Skeletal muscle cell (primary cell): ENCODE measurements around the gene RANBP10.

Experiments used
- DNase-seq: peaks from one replicate; pipeline ENCODE4 v3.0.0-alpha.2; 2010; ENCODE audit warnings: low read depth
- H3K4me3 ChIP-seq: 2 replicates; pipeline ENCODE4 v1.5.1; 2011; ENCODE audit warnings: low read depth, mild to moderate bottlenecking, control low read depth, low read length, moderate library complexity

The RANBP10 gene

DNA sequence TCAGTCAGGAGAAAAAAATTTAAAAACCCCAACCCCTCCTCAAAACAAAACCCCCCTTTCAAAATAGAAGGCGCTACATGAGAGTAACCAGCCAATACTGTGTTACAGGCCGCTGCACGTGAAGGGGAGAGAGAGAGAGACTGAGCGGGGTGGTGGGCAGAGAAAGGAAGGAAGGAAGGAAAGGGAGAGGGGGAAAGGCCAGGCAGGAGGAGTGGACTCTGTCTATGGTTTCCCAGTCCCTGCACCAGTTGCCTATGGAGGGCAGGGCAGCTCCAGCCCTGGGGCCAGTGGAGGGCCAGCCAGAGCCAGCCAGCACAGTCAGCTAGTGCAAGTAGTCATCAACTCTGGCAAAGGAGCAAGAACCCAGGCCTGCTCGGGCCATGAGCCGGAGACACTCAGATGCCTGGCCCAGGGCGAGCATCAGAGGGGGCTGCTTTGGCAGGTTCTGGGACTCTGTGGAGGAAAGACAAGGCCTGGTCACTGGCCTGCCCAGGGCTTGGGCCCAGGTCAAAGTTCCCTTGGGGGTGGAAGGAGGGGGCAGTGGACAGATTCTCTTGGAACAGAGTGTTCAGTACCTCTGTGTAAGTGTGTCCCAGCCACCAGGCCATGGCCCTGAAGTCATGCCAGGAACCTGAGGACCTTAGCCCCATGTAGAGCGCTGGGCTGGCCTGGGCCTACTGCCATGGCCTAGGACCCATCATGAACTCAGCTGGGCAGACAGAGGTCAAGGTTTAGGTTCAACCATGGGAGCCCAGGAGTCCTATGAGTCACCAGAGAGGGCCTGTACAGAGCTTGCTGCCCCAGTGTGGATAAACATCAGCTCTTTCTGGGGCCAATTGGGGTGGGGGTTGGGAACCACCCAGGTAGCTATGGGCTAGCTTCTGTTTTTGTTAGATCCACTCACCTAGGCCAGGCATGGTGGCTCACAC lies 80.0 kb downstream of the RANBP10 start:
- no peak for DNase-seq
- H3K4me3 ChIP-seq = no peak overlapping the region

DNA sequence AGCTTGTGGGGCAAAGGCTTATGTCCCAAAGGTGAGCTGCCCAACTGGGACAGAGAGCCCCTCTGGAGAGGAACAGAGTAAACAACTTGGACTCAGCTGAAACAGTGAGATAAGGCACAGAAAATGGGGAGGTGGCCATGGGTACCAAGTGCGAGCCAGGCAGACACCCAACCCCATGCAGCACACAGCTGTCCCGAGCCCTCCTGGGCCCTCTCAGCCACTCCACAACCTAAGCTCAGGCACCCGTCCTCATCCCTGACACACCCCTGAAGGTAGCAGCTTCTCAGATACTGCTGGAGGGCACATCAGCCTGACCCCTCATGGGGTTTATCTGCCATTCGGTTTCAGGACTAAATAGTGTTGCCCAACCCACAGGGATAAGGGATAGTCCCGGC lies 82.5 kb downstream of the RANBP10 start:
- DNase-seq = no peak
- H3K4me3 ChIP-seq = no peak overlapping the region

GRCh38 chr16:67723151-67723910 lies 83.0 kb downstream of the RANBP10 start:
- no peak for DNase-seq
- no peak overlapping the region for H3K4me3 ChIP-seq

DNA sequence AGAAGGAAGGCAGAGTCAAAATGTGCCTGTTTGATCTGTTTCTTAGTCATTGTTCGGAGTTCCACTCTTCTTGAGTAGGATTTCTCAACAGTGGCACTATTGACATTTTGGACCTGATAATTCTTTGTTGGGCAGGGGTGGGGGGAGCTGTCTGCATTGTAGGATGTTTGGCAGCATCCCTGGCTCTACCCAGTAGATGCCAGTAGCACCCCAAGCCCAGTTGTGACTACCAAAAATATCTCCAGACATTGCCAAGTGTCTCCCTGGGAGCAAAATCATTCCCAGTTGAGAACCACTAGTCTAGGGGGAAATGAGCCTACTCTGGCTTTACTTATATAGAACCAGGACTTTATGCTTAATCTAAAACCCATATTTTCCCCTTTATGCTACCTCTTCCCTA lies 86.1 kb downstream of the RANBP10 start:
- DNase-seq = no peak

GRCh38 chr16:67719778-67720144 lies 86.6 kb downstream of the RANBP10 start:
- H3K4me3 ChIP-seq = peak overlapping the region; percentile 87
- peak; percentile 9 for DNase-seq

More for the DNA sequence above, 86.1 kb downstream of the RANBP10 start:
- H3K4me3 ChIP-seq = peak overlapping the region; percentile 87

DNA sequence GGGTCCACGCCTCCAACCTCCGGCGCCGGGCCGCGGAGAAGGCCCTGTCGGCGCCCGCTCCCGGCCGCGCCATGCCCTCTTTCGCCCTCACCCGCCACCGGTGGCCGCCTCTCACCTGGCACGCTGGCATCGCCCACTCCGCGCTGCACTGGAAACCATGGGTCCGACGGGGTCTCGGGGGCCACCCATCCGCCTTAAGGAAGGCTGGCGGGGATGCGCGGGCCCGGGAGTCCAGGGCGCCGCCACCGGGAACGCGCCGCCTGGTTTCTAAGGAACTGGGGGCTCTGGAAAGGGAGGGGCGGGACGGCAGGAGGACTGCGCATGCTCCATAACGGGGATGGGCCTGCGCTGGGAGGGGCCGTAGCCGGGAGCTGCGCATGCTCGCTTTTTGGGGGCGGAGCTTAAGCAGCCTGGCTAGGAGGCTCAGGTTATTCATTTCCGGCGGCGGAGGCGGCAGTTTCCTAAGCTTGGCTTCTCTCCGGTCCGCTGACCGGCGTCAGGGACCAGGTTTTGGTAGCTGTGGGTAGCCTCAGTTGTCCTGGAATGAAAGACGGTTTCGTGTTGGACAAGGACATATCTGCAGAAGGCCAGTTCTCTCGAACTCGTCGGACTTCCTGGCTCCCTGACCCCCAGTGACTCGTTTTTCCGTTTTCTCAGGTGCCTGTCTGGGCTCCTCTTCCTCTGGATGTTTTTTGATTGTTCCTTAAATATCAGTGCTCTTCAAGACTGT lies 87.1 kb downstream of the RANBP10 start, which contains the start of gene GFOD2:
TSS of gene GFOD2 (minus strand) at position 269 of the 730 bp plus-strand sequence. CDS start 33,601 bp downstream, outside the sequence.
- peak; percentile 73 for DNase-seq
- peak within 1 kb of the TSS; percentile 87 for H3K4me3 ChIP-seq

GRCh38 chr16:67718668-67719047 lies 87.7 kb downstream of the RANBP10 start:
- peak overlapping the region; percentile 87 for H3K4me3 ChIP-seq
- no peak for DNase-seq

DNA sequence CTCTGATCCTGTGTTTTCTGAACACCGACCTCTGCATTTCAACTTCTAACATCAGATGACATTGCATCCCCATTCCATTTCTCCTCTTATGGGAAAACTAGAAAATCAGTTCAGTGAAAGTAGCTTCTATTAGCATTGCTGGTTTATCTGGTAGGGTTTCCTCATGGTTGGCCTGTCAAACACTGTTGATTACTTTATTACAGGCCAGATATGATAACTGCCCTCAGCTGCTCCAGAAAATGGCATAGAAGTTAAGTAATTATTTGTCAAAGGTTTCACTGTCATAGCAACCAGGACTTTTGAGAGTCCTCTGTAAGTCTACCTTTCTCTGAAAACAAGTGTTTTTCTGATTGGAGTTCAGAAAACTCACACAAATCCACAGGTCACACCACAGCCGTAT lies 90.3 kb downstream of the RANBP10 start:
- DNase-seq = no peak
- no peak overlapping the region for H3K4me3 ChIP-seq

DNA sequence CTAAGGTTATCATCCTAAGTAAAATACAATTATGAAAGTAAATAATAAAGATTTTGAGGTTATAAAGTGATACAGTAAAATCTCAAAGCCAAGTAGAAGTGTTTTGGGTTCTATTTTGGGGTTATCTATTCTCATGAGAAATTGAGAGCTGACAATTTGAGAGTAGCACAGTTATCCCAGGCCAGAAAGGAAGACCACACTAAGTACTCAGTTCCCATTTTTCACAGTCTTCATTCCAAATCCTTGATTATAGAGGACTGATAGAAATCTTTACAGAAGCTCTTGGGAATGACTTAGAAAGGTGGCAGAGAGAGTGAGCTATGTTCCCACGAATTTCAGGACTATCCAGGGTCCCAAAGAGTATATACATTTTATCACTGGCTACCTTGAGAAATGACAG lies 91.8 kb downstream of the RANBP10 start:
- no peak for DNase-seq

DNA sequence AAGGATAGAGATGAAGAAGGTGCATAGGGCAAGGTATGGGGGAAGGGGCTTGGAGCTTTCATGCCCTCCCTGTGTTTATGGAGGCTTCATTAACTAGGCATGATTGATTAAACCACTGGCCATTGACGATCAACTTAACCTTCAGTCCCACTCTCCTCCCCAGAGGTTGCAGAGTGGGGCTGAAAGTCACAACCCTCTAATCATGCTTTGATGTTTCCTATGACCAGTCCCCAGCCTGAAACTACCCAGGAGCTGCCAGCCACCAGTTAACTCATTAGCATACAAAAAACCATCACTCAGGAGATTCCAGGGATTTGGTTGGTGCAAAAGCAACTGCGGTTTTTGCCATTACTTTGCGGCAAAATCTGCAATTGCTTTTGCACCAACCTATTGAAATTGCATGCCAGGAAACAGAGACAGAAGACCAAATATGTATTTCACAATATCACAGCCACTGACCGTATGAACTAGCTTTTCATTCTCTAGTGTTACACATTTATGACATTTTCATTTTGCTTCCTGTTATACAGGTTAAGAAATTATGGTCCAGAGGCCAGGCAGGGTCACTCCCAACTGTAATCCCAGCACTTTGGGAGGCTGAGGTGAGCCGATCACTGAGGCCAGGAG lies 92.6 kb downstream of the RANBP10 start:
- no peak for DNase-seq
- no peak overlapping the region for H3K4me3 ChIP-seq

More for the DNA sequence above, 91.8 kb downstream of the RANBP10 start:
- no peak overlapping the region for H3K4me3 ChIP-seq

- no peak overlapping the region for H3K4me3 ChIP-seq
- no peak for DNase-seq
Observed at GRCh38 chr16:67710607-67711006, 95.8 kb downstream of the RANBP10 start.

DNA sequence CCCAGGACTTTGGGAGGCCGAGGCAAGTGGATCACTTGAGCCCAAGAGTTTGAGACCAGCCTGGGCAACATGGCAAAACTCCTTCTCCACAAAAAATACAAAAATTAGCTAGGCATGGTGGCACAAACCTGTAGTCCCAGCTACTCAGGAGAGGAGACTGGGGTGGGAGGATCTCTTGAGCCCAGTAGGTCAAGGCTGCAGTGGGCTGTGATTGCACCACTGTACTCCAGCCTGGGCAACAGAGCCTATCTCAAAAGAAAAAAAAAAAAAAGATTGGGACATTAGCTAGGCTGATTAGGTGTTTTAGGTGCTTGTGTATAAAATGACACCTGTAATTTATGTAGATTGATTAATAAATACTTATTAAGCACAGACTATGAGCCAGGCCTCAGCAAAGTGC lies 97.3 kb downstream of the RANBP10 start:
- DNase-seq = no peak
- H3K4me3 ChIP-seq = no peak overlapping the region

DNA sequence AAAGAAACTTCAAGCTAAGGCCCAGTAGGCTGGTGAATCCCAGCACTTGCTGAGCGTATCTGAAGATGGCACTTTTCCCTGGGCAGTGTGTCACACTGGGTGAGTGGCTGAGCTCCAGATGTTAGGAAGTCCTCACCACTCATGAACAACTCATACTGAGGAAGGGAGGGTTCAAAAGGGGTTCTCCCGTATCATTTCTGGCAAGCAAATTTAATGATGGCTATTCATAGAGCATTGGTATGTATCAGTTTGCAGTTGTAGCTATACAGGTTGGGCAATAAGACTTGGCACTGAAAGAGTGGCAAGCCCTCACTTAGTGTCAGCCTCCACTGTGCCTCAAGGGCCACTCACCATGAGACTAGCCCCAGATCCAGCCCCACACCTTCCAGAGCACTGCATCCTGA lies 98.0 kb downstream of the RANBP10 start:
- no peak for DNase-seq
- no peak overlapping the region for H3K4me3 ChIP-seq

- DNase-seq = no peak
- H3K4me3 ChIP-seq = no peak overlapping the region
Observed at GRCh38 chr16:67707790-67708189, 98.6 kb downstream of the RANBP10 start.

DNA sequence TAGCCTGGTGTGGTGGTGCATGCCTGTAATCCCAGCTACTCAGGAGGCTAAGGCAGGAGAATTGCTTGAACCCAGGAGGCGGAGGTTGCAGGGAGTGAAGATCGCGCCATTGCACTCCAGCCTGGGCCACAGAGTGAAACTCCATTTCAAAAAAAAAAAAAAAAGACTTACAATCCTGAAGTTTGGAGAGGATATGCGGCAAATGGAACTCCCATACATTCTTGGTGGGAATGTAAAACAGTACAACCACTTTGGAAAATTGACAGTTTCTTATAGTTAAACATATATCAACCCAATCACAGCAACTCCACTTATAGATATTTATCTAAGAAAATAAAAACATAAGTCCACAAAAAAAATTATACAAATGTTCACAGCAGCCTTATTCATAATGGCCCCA lies 99.2 kb downstream of the RANBP10 start:
- DNase-seq = no peak
- H3K4me3 ChIP-seq = no peak overlapping the region

DNA sequence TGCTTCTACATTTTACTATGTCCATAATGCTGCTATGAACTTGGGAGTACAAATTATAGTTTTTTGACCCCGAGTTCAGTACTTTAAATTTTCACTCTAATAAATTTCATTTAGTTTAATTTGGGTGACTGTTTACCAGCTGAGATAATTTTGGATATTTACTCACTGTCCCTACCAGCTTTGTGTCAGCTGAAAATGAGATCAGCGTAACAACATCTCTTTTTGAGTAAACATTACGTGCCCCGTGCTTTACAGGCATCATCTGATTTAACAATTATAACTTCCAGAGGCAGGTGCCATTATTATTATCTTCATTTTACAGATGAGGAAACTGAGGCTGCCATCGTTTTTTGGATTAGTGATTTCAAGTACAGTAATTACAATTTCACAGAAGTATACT lies 102.2 kb downstream of the RANBP10 start:
- no peak for DNase-seq
- no peak overlapping the region for H3K4me3 ChIP-seq

DNA sequence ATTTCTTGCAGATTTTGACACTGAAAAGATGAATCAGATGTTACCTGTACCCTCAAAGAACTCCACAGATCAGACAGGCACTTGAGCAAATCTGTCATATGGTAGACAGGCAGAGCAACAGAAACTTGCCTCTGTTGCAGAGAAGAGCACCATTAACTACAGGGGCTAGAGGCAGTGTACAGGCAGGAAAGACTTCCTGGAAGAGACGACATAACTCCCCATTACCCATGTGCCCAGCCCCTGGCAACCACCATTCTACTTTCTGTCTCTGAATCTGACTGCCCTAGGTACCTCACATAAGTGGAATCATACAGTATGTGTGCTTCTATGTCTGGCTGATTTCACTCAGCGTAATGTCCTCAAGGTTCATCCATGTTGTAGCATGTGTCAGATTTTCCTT lies 102.7 kb downstream of the RANBP10 start:
- H3K4me3 ChIP-seq = no peak overlapping the region
- no peak for DNase-seq

DNA sequence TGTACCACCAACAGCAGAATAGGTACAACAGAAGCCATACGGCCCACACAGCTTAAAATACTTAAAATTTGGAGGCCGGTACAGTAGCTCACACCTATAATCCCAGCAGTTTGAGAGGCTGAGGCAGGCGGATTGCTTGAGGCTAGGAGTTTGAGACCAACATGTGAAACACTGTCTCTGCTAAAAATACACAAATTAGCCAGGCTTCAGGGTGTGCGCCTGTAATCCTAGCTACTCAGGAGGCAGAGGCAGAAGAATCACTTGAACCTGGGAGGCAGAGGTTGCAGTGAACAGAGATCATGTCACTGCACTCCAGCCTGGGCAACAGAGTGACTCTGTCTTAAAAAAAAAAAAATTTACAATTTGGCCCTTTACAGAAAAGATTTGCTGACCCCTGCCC lies 104.2 kb downstream of the RANBP10 start:
- DNase-seq = no peak
- H3K4me3 ChIP-seq = no peak overlapping the region

GRCh38 chr16:67701420-67701819 lies 104.9 kb downstream of the RANBP10 start:
- no peak overlapping the region for H3K4me3 ChIP-seq
- no peak for DNase-seq
